Measurements from ENCODE around the gene STAT3. TPM values are rescaled to one million over a fixed set of nuclear protein-coding genes. Genes with fewer than 3 reads are reported as not detected.

STAT3 gene
- total RNA-seq, 3 donors from 2014 or later (not counting 1 experiment from before 2014, with no cell fraction given): 190 to 246 (median 206) TPM

GRCh38 chr17:42276359-42276608, 112.0 kb downstream of the STAT3 start, which contains the start of gene STAT5B:
STAT5B (minus strand) TSS chr17:42276391; CDS start chr17:42232127, 44,264 bp downstream.
- peak within 1 kb of the TSS; percentile 98 for H3K4me3 Mint-ChIP-seq
- intact Hi-C loops (cut with micrococcal nuclease): loop anchor here (10.0 kb wide), 1 partner anchor 51 kb away; no protein-coding TSS in a partner anchor
- peak within 1 kb of the TSS; percentile 73 for H3K4me3 ChIP-seq (ENCODE audit: low read length)

GRCh38 chr17:42275527-42276358, 112.5 kb downstream of the STAT3 start:
- Histone ChIP-seq H3K4me1 (ENCODE audit: control insufficient read depth, insufficient read depth, low read length) (peaks cover 19% of the 10 kb centered on the region), H3K27ac (ENCODE audit: low read length) (peak overlapping the region; percentile 52), H3K36me3 (ENCODE audit: control insufficient read depth, insufficient read depth, low read length) (no peaks in the 10 kb centered on the region), H3K4me3 (ENCODE audit: low read length) (peak overlapping the region; percentile 71), H3K9me3 (ENCODE audit: control insufficient read depth, insufficient read depth, low read length) (no peaks in the 10 kb centered on the region), H3K27me3 (ENCODE audit: control insufficient read depth, insufficient read depth, low read length) (no peaks in the 10 kb centered on the region)
- ATAC-seq: peak; percentile 57 to 68 (median 68)
- no peak for TF ChIP-seq CTCF (IDR thresholded peaks at IDR 0.05)
- peak in 1 of 2 donors; percentile 66 for DNase-seq
- Mint-ChIP-seq H3K27ac (peak overlapping the region; percentile 88 to 92), H3K27me3 (ENCODE audit: low read depth in 2 of 2) (no peaks in the 10 kb centered on the region), H3K9me3 (no peaks in the 10 kb centered on the region), H3K4me3 (peak overlapping the region; percentile 98), H3K4me1 (peaks cover 55 to 61% of the 10 kb centered on the region in 2 donors), H3K36me3 (no peaks in the 10 kb centered on the region)
- WGBS (ENCODE audit: insufficient coverage): under 1% methylated on average over 78 of the region's 82 CpGs
- intact Hi-C loops (cut with micrococcal nuclease): loop anchor here (2.0 to 10.0 kb wide), 2 partner anchors 27 to 51 kb away; no protein-coding TSS in a partner anchor

More at GRCh38 chr17:42276359-42276608, 112.0 kb downstream of the STAT3 start, which contains the start of gene STAT5B:
- no peaks in the 10 kb centered on the region for H3K27me3 ChIP-seq (ENCODE audit: control insufficient read depth, insufficient read depth, low read length)
- under 1% methylated on average over 47 of the region's 47 CpGs for WGBS (ENCODE audit: insufficient coverage)
- no peaks in the 10 kb centered on the region for H3K9me3 ChIP-seq (ENCODE audit: control insufficient read depth, insufficient read depth, low read length)
- peak within 1 kb of the TSS; percentile 74 for H3K27ac ChIP-seq (ENCODE audit: low read length)
- peaks cover 19% of the 10 kb centered on the region for H3K4me1 ChIP-seq (ENCODE audit: control insufficient read depth, insufficient read depth, low read length)
- DNase-seq: peak; percentile 82 to 88
- Mint-ChIP-seq H3K27ac (peak within 1 kb of the TSS; percentile 88 to 92), H3K36me3 (no peaks in the 10 kb centered on the region), H3K27me3 (ENCODE audit: low read depth in 2 of 2) (no peaks in the 10 kb centered on the region), H3K9me3 (no peaks in the 10 kb centered on the region), H3K4me1 (peaks cover 52 to 56% of the 10 kb centered on the region in 2 donors)
- peak; percentile 77 to 92 (median 83) for ATAC-seq
- no peak for TF ChIP-seq CTCF (IDR thresholded peaks at IDR 0.05)
- H3K36me3 ChIP-seq (ENCODE audit: control insufficient read depth, insufficient read depth, low read length): no peaks in the 10 kb centered on the region

GRCh38 chr17:42274812-42275526, 113.3 kb downstream of the STAT3 start:
- no peak for TF ChIP-seq CTCF (IDR thresholded peaks at IDR 0.05)
- Histone ChIP-seq H3K27ac (ENCODE audit: low read length) (peak overlapping the region; percentile 52), H3K27me3 (ENCODE audit: control insufficient read depth, insufficient read depth, low read length) (no peaks in the 10 kb centered on the region), H3K36me3 (ENCODE audit: control insufficient read depth, insufficient read depth, low read length) (no peaks in the 10 kb centered on the region), H3K4me1 (ENCODE audit: control insufficient read depth, insufficient read depth, low read length) (peaks cover 19% of the 10 kb centered on the region), H3K9me3 (ENCODE audit: control insufficient read depth, insufficient read depth, low read length) (no peaks in the 10 kb centered on the region), H3K4me3 (ENCODE audit: low read length) (peak overlapping the region; percentile 71)
- 20% methylated on average over 13 of the region's 13 CpGs for WGBS (ENCODE audit: insufficient coverage)
- no peaks in the 10 kb centered on the region for H3K27me3 Mint-ChIP-seq (ENCODE audit: low read depth in 2 of 2)
- ATAC-seq (no peak), DNase-seq (peak in 1 of 2 donors; percentile 30)
- no peaks in the 10 kb centered on the region for H3K9me3 Mint-ChIP-seq
- H3K27ac Mint-ChIP-seq: peak overlapping the region; percentile 88 to 92
- no peaks in the 10 kb centered on the region for H3K36me3 Mint-ChIP-seq
- intact Hi-C loops (cut with micrococcal nuclease): loop anchor here (2.0 to 10.0 kb wide), 2 partner anchors 26 to 50 kb away; no protein-coding TSS in a partner anchor
- peak overlapping the region; percentile 98 for H3K4me3 Mint-ChIP-seq
- H3K4me1 Mint-ChIP-seq: peaks cover 58 to 64% of the 10 kb centered on the region in 2 donors
